OCI-LY7 (cell line): ENCODE data around the gene CLSTN2. TPM values are rescaled to one million over a fixed set of nuclear protein-coding genes. Genes with fewer than 3 reads are reported as not detected.

ENCODE experiments used
- BruUV-seq: library from RNA; stranded (reverse); fragments of 400-500 nt; replicated peaks from 2 replicates; lab custom pipeline; 2021; lab: Mats Ljungman, UMichigan
- CTCF ChIA-PET: fragments of 300-600 bp; sonication (Branson Sonifier 250); formaldehyde crosslinking; loops from one replicate; lab custom pipeline; 2022; ENCODE audit warnings: antibody characterized with exemption; ENCODE audit not compliant: unreplicated experiment; lab: Charles Lee
- POLR2A ChIA-PET: fragments of 300-600 bp; sonication (Branson Sonifier 250); formaldehyde crosslinking; loops from one replicate; lab custom pipeline; 2022; ENCODE audit warnings: antibody characterized with exemption; lab: Charles Lee
- DNase-seq: peaks from one replicate; pipeline ENCODE4 v3.0.0-alpha.2; 2015; ENCODE audit warnings: low spot score
- H2AFZ ChIP-seq: fragments of 200-600 bp; sonication (generic), shearing (Covaris generic); 2 replicates; pipeline ENCODE4 v1.6.1; 2014; ENCODE audit warnings: mild to moderate bottlenecking, antibody characterized with exemption, low read length, moderate library complexity
- H3K27ac ChIP-seq: fragments of 200-600 bp; sonication (generic); 2 replicates; pipeline ENCODE4 v1.5.1; 2014; ENCODE audit warnings: mixed run types, low read depth, mild to moderate bottlenecking, moderate library complexity, low read length, inconsistent platforms; ENCODE audit not compliant: poor library complexity, severe bottlenecking
- H3K36me3 ChIP-seq: fragments of 200-600 bp; sonication (generic); 2 replicates; pipeline ENCODE4 v1.6.1; 2014; ENCODE audit warnings: mild to moderate bottlenecking, antibody characterized with exemption, low read length, moderate library complexity, mixed read lengths; ENCODE audit not compliant: insufficient read depth
- H3K4me1 ChIP-seq: fragments of 200-600 bp; sonication (generic); 2 replicates; pipeline ENCODE4 v1.5.1; 2014; ENCODE audit warnings: mild to moderate bottlenecking, low read length; ENCODE audit not compliant: insufficient read depth, poor library complexity, severe bottlenecking
- H3K4me2 ChIP-seq: fragments of 200-600 bp; sonication (generic); 2 replicates; pipeline ENCODE4 v1.6.1; 2014; ENCODE audit warnings: mild to moderate bottlenecking, low read length
- H3K4me3 ChIP-seq: fragments of 200-600 bp; sonication (generic); 2 replicates; pipeline ENCODE4 v1.5.1; 2014; ENCODE audit warnings: mild to moderate bottlenecking, low read depth, low read length; ENCODE audit not compliant: poor library complexity, severe bottlenecking
- H3K79me2 ChIP-seq: fragments of 200-600 bp; sonication (generic); 2 replicates; pipeline ENCODE4 v1.6.1; 2016; ENCODE audit warnings: low read depth, mild to moderate bottlenecking, low read length, moderate library complexity, mixed read lengths; ENCODE audit not compliant: insufficient read depth
- H3K9me2 ChIP-seq: fragments of 200-600 bp; sonication (generic); 2 replicates; pipeline ENCODE4 v1.6.1; 2016; ENCODE audit warnings: mild to moderate bottlenecking, low read length, mixed read lengths; ENCODE audit not compliant: insufficient read depth
- H3K9me3 ChIP-seq: fragments of 200-600 bp; sonication (generic); 2 replicates; pipeline ENCODE4 v1.6.1; 2014; ENCODE audit warnings: mild to moderate bottlenecking, mixed run types, low read length, mixed read lengths
- H4K20me1 ChIP-seq: fragments of 200-600 bp; sonication (generic); 2 replicates; pipeline ENCODE4 v1.6.1; 2014; ENCODE audit warnings: mild to moderate bottlenecking, antibody characterized with exemption, low read length, moderate library complexity, mixed read lengths; ENCODE audit not compliant: insufficient read depth
- EZH2phosphoT487 ChIP-seq: fragments of 200-600 bp; sonication (generic); IDR thresholded peaks from 2 replicates; pipeline ENCODE4 v1.6.1; 2018; ENCODE audit warnings: low read depth, borderline replicate concordance, mild to moderate bottlenecking, mixed run types, antibody characterized with exemption, low read length, moderate library complexity, mixed read lengths
- intact Hi-C: fragments of 100-400 bp; cut with micrococcal nuclease; formaldehyde crosslinking; loops from one replicate; pipeline ENCODE4 v1.10.0; 2022; ENCODE audit not compliant: unreplicated experiment
- total RNA-seq, 2 experiments: library from RNA; depleted of rRNA in 1 of 2; stranded (reverse); fragments of >200 nt in 1 of 2; shearing (Covaris generic) in 1 of 2; gene quantifications; 2 replicates each; pipeline ENCODE4 v1.2.3, GENCODE V29; 2014 to 2022
- TF ChIP-seq, protein P1 (sequence below): fragments of 200-600 bp; sonication (generic); conservative IDR thresholded peaks from 2 replicates; pipeline ENCODE4 v1.5.1; 2014; ENCODE audit warnings: mild to moderate bottlenecking, antibody characterized with exemption, low read length, moderate library complexity, mixed read lengths

CLSTN2 gene
- total RNA-seq, 2 experiments from 2014 or later = not detected

DNA sequence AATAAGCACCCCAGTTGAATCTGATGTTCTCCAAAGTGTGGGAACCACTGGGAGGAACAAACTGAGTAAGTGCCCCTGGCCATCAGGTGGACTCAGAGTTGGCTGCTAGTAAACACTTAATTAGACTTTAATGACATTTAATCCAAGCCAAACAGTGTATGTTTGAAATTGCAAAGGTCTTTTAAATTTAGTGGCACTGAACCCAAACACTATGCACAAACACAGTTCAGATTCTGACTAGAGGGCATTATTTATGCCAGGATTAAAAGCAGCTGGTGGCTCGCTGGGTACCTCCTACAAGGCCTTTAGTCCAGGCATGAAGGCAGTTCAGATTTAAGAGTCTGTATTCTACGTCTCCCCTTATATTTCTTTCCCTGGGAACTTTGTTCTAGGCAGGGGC, 264.8 kb downstream of the CLSTN2 start:
- Histone ChIP-seq H3K27ac (no peak overlapping the region), H3K36me3 (no peaks in the 10 kb centered on the region), H3K4me2 (no peak overlapping the region), H3K4me1 (no peaks in the 10 kb centered on the region), H3K79me2 (no peaks in the 10 kb centered on the region), H2AFZ (no peak overlapping the region), H3K9me2 (no peaks in the 10 kb centered on the region), H4K20me1 (no peaks in the 10 kb centered on the region), H3K9me3 (no peaks in the 10 kb centered on the region), H3K4me3 (no peak overlapping the region)
- DNase-seq = no peak
- intact Hi-C loops = no loop called here
- TF ChIP-seq, protein P1, sequence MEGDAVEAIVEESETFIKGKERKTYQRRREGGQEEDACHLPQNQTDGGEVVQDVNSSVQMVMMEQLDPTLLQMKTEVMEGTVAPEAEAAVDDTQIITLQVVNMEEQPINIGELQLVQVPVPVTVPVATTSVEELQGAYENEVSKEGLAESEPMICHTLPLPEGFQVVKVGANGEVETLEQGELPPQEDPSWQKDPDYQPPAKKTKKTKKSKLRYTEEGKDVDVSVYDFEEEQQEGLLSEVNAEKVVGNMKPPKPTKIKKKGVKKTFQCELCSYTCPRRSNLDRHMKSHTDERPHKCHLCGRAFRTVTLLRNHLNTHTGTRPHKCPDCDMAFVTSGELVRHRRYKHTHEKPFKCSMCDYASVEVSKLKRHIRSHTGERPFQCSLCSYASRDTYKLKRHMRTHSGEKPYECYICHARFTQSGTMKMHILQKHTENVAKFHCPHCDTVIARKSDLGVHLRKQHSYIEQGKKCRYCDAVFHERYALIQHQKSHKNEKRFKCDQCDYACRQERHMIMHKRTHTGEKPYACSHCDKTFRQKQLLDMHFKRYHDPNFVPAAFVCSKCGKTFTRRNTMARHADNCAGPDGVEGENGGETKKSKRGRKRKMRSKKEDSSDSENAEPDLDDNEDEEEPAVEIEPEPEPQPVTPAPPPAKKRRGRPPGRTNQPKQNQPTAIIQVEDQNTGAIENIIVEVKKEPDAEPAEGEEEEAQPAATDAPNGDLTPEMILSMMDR = no peak
- no peak for TF ChIP-seq EZH2phosphoT487
- ChIA-PET CTCF (no interaction called here), POLR2A (no interaction called here)
- no TSS peak for BruUV-seq

GRCh38 chr3:140203510-140203909, 268.5 kb downstream of the CLSTN2 start:
- TF ChIP-seq EZH2phosphoT487 = no peak
- TF ChIP-seq, protein P1 = no peak
- Histone ChIP-seq H3K9me3 (no peaks in the 10 kb centered on the region), H3K27ac (no peak overlapping the region), H3K79me2 (no peaks in the 10 kb centered on the region), H3K9me2 (no peaks in the 10 kb centered on the region), H3K4me1 (no peaks in the 10 kb centered on the region), H4K20me1 (no peaks in the 10 kb centered on the region), H3K4me2 (no peak overlapping the region), H3K36me3 (no peaks in the 10 kb centered on the region), H3K4me3 (no peak overlapping the region), H2AFZ (no peak overlapping the region)
- ChIA-PET CTCF (no interaction called here), POLR2A (interaction anchor here (0.6 to 0.8 kb wide), 2 partner anchors 82 to 114 kb away, joined by 3 to 5 read pairs; no protein-coding TSS in a partner anchor)
- intact Hi-C loops = no loop called here
- no peak for DNase-seq
- no TSS peak for BruUV-seq

GRCh38 chr3:140204271-140204984, 269.4 kb downstream of the CLSTN2 start:
- H3K4me2 ChIP-seq = no peak overlapping the region
- BruUV-seq = no TSS peak
- no peaks in the 10 kb centered on the region for H3K4me1 ChIP-seq
- no peak overlapping the region for H3K4me3 ChIP-seq
- DNase-seq = no peak
- no peak overlapping the region for H3K27ac ChIP-seq
- no peak overlapping the region for H2AFZ ChIP-seq
- H3K36me3 ChIP-seq = no peaks in the 10 kb centered on the region
- H3K9me3 ChIP-seq = no peaks in the 10 kb centered on the region
- H3K9me2 ChIP-seq = no peaks in the 10 kb centered on the region
- H3K79me2 ChIP-seq = no peaks in the 10 kb centered on the region
- TF ChIP-seq, protein P1 = no peak
- no peak for TF ChIP-seq EZH2phosphoT487
- ChIA-PET CTCF (no interaction called here), POLR2A (no interaction called here)
- no peaks in the 10 kb centered on the region for H4K20me1 ChIP-seq
- intact Hi-C loops = no loop called here
